T-helper 9 cell (primary cell): ENCODE data around the gene SLC38A6.
"Not testable (repeated sequence)": the region's sequence is repeated elsewhere in the genome, so short reads cannot be mapped to it uniquely, and the experiment has no call there.

ENCODE experiments used
- DNase-seq: peaks from one replicate; pipeline ENCODE4 v3.0.0-alpha.2; 2020

The SLC38A6 gene

GRCh38 chr14:61063461-61063860 is 82.4 kb downstream of the SLC38A6 start:
- DNase-seq: no peak

- no peak for DNase-seq
These were observed 83.2 kb downstream of the SLC38A6 start for GRCh38 chr14:61064210-61064609.

GRCh38 chr14:61064856-61065255 is 83.8 kb downstream of the SLC38A6 start:
- DNase-seq: no peak

- no peak for DNase-seq
These were observed 84.6 kb downstream of the SLC38A6 start for GRCh38 chr14:61065656-61066055.

- not testable (repeated sequence) for DNase-seq
These were observed 91.4 kb downstream of the SLC38A6 start for GRCh38 chr14:61072442-61072841.

- no peak for DNase-seq
These were observed 93.8 kb downstream of the SLC38A6 start for GRCh38 chr14:61074852-61075251.

GRCh38 chr14:61076556-61076955 is 95.5 kb downstream of the SLC38A6 start:
- no peak for DNase-seq

- DNase-seq: no peak
These were observed 96.4 kb downstream of the SLC38A6 start for GRCh38 chr14:61077437-61077836.

- DNase-seq: no peak
These were observed 97.1 kb downstream of the SLC38A6 start for GRCh38 chr14:61077951-61078720.

GRCh38 chr14:61080591-61081010 is 99.6 kb downstream of the SLC38A6 start:
- no peak for DNase-seq

GRCh38 chr14:61088081-61088480 is 107.0 kb downstream of the SLC38A6 start:
- DNase-seq: no peak

GRCh38 chr14:61089126-61089750 is 108.2 kb downstream of the SLC38A6 start:
- no peak for DNase-seq

- no peak for DNase-seq
These were observed 109.6 kb downstream of the SLC38A6 start for GRCh38 chr14:61090432-61091216.

GRCh38 chr14:61091657-61092273 is 110.7 kb downstream of the SLC38A6 start:
- no peak for DNase-seq

GRCh38 chr14:61098096-61098495 is 117.1 kb downstream of the SLC38A6 start:
- not testable (repeated sequence) for DNase-seq

- DNase-seq: no peak
These were observed 117.7 kb downstream of the SLC38A6 start for GRCh38 chr14:61098721-61099120.

GRCh38 chr14:61099216-61099835 is 118.3 kb downstream of the SLC38A6 start:
- no peak for DNase-seq

- no peak for DNase-seq
These were observed 120.9 kb downstream of the SLC38A6 start for GRCh38 chr14:61101803-61102548.
